Ovary (tissue), 9 donors: ENCODE data around the gene CRHR1. TPM values are rescaled to one million over a fixed set of nuclear protein-coding genes. Genes with fewer than 3 reads are reported as not detected.

Source experiments
- DNase-seq, 5 donors: peaks; one replicate each; pipeline ENCODE4 v3.0.0-alpha.2; 2019 to 2020
- H3K27ac ChIP-seq, 2 donors: fragments of 200-600 bp; one replicate each; pipeline versions ENCODE4 v1.5.1 to v1.8.0; 2019 to 2022
- H3K27me3 ChIP-seq: fragments of 200-600 bp; one replicate; pipeline ENCODE4 v1.8.0; 2022
- H3K36me3 ChIP-seq: fragments of 200-600 bp; sonication (generic); one replicate; pipeline ENCODE4 v1.5.1; 2019
- H3K4me1 ChIP-seq: one replicate; pipeline ENCODE4 v1.8.1; 2013; ENCODE audit warnings: mild to moderate bottlenecking, moderate library complexity; ENCODE audit not compliant: insufficient read depth
- H3K4me3 ChIP-seq: fragments of 200-600 bp; sonication (generic); one replicate; pipeline ENCODE4 v1.5.1; 2017
- H3K9me3 ChIP-seq, 2 donors: fragments of 200-600 bp in 1 of 2; sonication (generic) in 1 of 2; one replicate each; pipeline versions ENCODE4 v1.5.1 to v1.8.1; 2013 to 2019; ENCODE audit warnings: mild to moderate bottlenecking in 1 of 2, moderate library complexity in 1 of 2
- CTCF ChIP-seq, 3 donors: fragments of 450-650 bp in 2 of 3; fragments of 200-600 bp in 1 of 3; IDR thresholded peaks; one replicate each; pipeline versions ENCODE4 v1.5.1 to v1.8.0; 2016 to 2022; ENCODE audit warnings: antibody characterized with exemption in 3 of 3, mild to moderate bottlenecking in 1 of 3
- EP300 ChIP-seq: sonication (generic); formaldehyde crosslinking; IDR thresholded peaks from one replicate; pipeline ENCODE4 v1.6.1; 2017; ENCODE audit warnings: antibody characterized with exemption
- POLR2A ChIP-seq: fragments of 450-650 bp; IDR thresholded peaks from one replicate; pipeline ENCODE4 v1.6.1; 2017; ENCODE audit warnings: antibody characterized with exemption, mild to moderate bottlenecking, moderate library complexity
- WGBS, 3 donors: extraction: QIAGEN DNeasy Blood & Tissue Kit in 1 of 3; methylation state at CpG; one replicate each; pipeline versions ENCODE4 v1.1.5 to v1.1.7; 2013 to 2017; 5-methylcytosine and 5-hydroxymethylcytosine counted together
- intact Hi-C, 4 donors: fragments of 100-400 bp; cut with DNase I; formaldehyde crosslinking; loops; one replicate each; pipeline versions ENCODE4 v1.11.0 to v1.15.1; 2022 to 2023
- polyA plus RNA-seq, 2 donors: library from polyadenylated mRNA; stranded (reverse); fragments of 200-250 nt in 1 of 2; fragments of 350-450 nt in 1 of 2; fragmentation: Illumina TruSeq in 1 of 2; extraction: RNeasy Lipid Tissue Mini Kit (QIAGEN cat#74804) in 1 of 2; gene quantifications; one replicate each; pipeline ENCODE4 v1.2.3, GENCODE V29; 2013 to 2014
- total RNA-seq, 7 donors: library from RNA; depleted of rRNA in 2 of 7; stranded (reverse); fragments of >200 nt in 2 of 7; fragmentation: NEBNext Ultra II Directional in 3 of 7; extraction: Animal tissue kit (Norgen Biotek cat#: 25700) in 3 of 7; gene quantifications; one replicate each; pipeline versions ENCODE4 v1.1.0 to v1.2.4, GENCODE V29; 2016 to 2023
- donor health status: DM: no; HTN: no; CAD: no; lungs with moderate emphysema.
- donor health status: DM: no; HTN: no; CAD: no.
- donor health status: Bipolar disorder and iron deficiency.
- donor health status: DM: yes; HTN: yes; CAD: no.
- donor health status: DM: no; HTN: no; CAD: no.
- donor health status: DM: yes; HTN: yes; CAD: no.

CRHR1 gene
- total and polyA plus RNA-seq, 9 donors: 0.10 to 1.4 (median 0.33) TPM; not detected in 2

DNA sequence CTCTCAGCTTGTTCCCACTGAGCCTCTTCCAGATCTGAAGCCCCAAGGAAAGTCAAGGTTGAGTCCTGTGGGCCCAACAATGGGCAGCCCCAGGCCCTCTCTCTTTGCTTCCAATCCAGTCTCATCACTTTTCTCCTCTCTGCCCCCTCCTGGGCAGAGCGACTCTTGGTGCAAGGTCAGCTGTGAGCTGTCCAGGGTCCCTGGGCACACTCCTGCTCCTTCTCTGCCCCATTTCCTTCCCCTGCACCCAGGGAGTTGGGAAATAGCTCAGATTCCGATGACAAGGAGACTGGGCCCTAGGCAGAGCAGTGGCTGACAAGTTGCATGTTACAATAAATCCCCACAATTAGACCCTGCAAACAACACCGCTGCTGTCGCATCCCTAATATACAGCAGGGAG, 16.1 kb upstream of the CRHR1 start:
- Histone ChIP-seq H3K27ac (no peak overlapping the region), H3K4me1 (no peaks in the 10 kb centered on the region), H3K27me3 (no peaks in the 10 kb centered on the region), H3K4me3 (no peak overlapping the region), H3K36me3 (no peaks in the 10 kb centered on the region), H3K9me3 (no peaks in the 10 kb centered on the region)
- intact Hi-C loops: no loop called here
- 20 to 42% (median 22%) methylated on average over 4 of the region's 4 CpGs for WGBS, 3 donors
- DNase-seq: no peak
- no peak for TF ChIP-seq CTCF (IDR thresholded peaks at IDR 0.05)
- TF ChIP-seq POLR2A: no peak
- no peak for TF ChIP-seq EP300

DNA sequence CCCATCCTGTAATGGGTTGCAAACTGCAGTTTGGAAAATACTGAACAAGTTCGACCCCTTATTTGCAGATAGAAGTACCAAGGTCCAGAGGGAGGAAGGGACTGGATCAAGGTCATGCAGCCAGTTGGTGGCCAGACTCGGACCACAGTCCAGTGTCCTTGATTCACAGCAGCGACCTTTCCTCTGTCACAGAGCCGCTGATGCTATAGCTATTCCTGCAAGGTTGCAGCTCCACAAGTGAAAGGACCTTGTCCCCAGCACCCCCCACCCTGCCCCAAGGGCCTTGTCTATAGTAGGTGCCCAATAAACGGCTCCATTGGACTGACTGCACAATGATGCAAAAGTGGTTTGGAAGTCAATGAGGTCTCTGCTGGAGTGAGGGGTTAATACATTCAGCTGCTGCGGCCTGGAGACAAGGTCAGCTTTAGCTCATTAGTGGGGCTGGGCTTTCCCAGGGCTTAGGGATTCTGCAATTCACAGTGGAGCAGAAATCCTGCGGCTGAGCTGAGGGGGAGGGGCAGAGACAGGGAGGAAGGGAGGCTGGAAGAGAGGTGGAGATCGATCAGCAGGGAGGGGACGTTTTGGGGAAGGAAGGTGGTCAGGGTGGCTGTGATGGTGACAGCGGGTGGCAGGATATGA, 13.4 kb upstream of the CRHR1 start:
- Histone ChIP-seq H3K9me3 (no peaks in the 10 kb centered on the region), H3K4me3 (no peak overlapping the region), H3K4me1 (no peaks in the 10 kb centered on the region), H3K27me3 (no peaks in the 10 kb centered on the region), H3K36me3 (no peaks in the 10 kb centered on the region), H3K27ac (no peak overlapping the region)
- intact Hi-C loops: no loop called here
- 20 to 24% (median 20%) methylated on average over 10 of the region's 10 CpGs for WGBS, 3 donors
- DNase-seq: no peak
- TF ChIP-seq POLR2A: no peak

DNA sequence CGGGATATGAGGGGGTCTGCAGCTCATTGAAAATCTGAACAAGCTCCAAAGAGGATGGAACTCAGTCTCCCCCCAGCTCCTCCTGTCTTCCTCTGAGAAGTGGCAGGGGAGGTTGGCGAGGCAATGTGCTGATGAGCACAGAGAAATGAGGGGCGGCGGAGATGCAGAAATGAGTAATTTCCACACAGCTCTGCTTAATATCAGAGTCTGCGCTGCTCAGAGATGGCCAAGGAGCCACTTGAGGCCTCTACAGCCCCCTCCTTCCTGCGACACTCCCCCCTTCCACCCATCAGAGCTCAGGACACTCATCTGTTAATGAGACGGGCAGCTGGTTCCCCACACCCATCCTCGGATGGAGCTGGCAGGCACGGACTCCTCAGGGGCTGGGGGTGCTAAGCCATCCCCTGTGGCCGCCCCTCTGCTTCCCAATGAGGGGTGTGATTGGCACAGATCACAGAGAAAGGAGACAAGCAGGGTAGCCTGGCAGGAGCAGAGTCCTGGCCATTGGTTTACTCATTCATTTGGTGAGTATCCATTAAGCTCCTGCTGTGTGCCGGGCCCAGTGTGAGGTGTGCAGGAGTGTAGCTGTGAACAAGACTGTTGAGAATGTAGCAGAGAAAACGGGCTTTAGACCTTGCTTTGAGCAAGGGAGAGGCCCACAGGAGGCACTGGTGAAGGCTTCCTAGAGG, 12.7 kb upstream of the CRHR1 start:
- H3K9me3 ChIP-seq: no peaks in the 10 kb centered on the region
- DNase-seq: no peak
- 37 to 41% (median 40%) methylated on average over 12 of the region's 12 CpGs for WGBS, 3 donors
- H3K36me3 ChIP-seq: no peaks in the 10 kb centered on the region
- H3K27me3 ChIP-seq: no peaks in the 10 kb centered on the region
- H3K4me1 ChIP-seq: no peaks in the 10 kb centered on the region
- H3K27ac ChIP-seq: no peak overlapping the region
- H3K4me3 ChIP-seq: no peak overlapping the region
- TF ChIP-seq POLR2A (no peak), EP300 (no peak), CTCF (IDR thresholded peaks at IDR 0.05) (no peak)
- intact Hi-C loops: no loop called here

DNA sequence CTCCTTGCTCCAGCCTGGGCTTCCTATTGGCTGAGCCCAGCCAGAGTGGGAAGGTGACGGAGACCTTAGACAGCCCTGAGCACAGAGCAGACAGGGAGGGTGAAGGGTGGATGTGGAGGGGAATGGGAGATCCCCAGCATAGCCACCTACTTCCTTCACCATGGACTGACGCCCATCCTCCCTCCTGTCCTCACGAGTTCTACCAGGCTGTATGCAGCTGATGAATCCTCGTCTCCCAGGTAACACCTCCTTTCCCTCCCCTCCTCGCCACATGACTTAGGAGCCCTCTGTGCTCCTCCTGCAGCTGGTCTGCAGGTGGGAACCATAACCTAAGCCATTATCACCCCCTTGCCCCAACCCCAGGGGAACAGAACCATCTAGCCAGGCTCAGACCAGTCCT, 9.0 kb upstream of the CRHR1 start:
- no peaks in the 10 kb centered on the region for H3K4me1 ChIP-seq
- TF ChIP-seq CTCF (IDR thresholded peaks at IDR 0.05): no peak
- TF ChIP-seq EP300: no peak
- no peak for TF ChIP-seq POLR2A
- no peaks in the 10 kb centered on the region for H3K9me3 ChIP-seq
- H3K4me3 ChIP-seq: no peak overlapping the region
- DNase-seq: no peak
- no peak overlapping the region for H3K27ac ChIP-seq
- intact Hi-C loops: no loop called here
- WGBS, 3 donors: 35 to 64% (median 53%) methylated on average over 5 of the region's 5 CpGs
- no peaks in the 10 kb centered on the region for H3K36me3 ChIP-seq
- no peaks in the 10 kb centered on the region for H3K27me3 ChIP-seq

DNA sequence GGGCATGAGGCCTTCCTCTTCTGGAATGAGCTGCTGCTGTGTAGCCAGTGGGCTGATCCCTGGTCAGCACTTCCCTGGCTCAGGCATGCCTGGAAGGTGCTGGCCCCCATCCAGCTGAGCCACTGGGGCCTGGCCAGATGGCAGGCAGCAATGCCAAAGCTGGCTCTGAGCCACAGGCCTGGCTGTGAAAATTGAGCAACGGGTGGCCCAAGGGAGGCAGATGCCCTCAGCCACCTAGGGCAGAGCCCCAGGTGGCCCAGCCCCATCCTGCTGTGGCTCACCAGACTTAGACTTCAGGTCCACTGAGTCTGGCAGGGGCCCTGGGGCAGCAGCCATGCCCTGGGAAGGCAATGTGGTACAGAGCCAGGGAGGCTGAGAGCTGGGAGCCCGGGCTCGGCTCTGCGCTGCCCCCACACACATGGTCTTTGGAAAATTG, 8.5 kb upstream of the CRHR1 start:
- Histone ChIP-seq H3K4me1 (no peaks in the 10 kb centered on the region), H3K9me3 (no peaks in the 10 kb centered on the region), H3K4me3 (no peak overlapping the region), H3K27me3 (no peaks in the 10 kb centered on the region), H3K36me3 (no peaks in the 10 kb centered on the region), H3K27ac (no peak overlapping the region)
- intact Hi-C loops: no loop called here
- no peak for DNase-seq
- WGBS, 3 donors: 32 to 49% (median 37%) methylated on average over 4 of the region's 4 CpGs
- TF ChIP-seq EP300 (no peak), CTCF (IDR thresholded peaks at IDR 0.05) (no peak), POLR2A (no peak)
